ENCODE results near the gene COP1. TPM values are rescaled to one million over a fixed set of nuclear protein-coding genes. Genes with fewer than 3 reads are reported as not detected.

COP1 gene
- total and polyA plus RNA-seq, 2 of the 13 experiments (the other 11 are each of a cell fraction or from before 2014, with no cell fraction given) = 20.5 to 51.3 TPM

DNA sequence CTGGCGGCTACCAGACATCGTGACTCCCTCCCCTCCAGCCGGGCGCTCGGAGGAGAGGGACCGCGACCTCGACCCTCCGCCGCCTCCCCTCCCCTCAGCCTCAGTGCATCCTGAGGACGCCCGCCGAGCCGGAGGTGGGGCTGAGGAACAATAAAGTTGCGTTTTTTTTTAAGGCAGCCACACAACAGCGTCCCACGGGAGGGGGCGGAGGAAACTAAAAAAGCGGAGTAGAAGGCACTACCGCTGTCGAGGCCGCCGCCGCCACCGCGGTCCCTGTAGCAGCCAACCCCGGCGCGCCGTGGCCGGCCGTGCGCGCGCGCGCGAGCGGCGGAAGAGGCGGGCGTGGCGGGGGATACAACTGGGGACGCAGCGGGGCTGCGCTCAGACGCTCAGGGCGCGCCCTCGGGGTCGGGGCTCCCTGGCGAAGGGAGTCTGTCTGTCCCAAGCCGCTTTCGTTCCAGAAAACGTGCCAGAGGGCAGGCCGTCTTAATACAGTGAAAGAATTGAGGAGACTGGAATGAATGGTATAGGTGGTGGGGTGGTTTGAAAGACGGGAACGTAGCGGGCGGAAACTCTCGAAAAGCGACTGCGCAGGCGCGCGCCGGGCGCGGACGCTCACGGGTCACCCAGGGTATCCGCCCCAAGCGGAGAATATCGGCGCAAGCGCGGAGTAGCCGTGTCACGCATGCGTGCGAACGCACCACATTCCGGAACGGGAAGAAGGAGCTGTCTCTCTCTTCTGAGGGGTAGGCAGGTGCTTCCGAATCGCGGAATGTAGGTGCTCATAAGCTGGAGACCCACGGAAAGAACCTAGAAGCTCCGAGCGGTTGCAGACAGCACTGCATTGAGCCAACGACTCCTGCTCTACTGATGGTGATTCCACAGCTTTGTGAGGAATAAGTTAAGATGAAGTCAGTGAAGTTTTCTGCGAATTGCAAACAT is at the start of gene COP1 (continued):
- TF ChIP-seq ZNF652 (CRISPR knock-in tag; IDR thresholded peaks at IDR 0.05; ENCODE audit: borderline replicate concordance, low read depth) (no peak), KMT2A (CRISPR knock-in tag; IDR thresholded peaks at IDR 0.05) (peak; percentile 44), ZNF501 (CRISPR knock-in tag; IDR thresholded peaks at IDR 0.05) (peak; percentile 69), POLR2A (IDR thresholded peaks at IDR 0.05; ENCODE audit: insufficient read depth in 1 of 2, low read depth in 2 of 2, low read length in 2 of 2) (peak; percentile 87 to 96), EED (CRISPR knock-in tag; IDR thresholded peaks at IDR 0.05) (no peak), STAG1 (CRISPR knock-in tag; IDR thresholded peaks at IDR 0.05) (no peak; the same call in 1 of the 2 replicates), ZNF367 (CRISPR knock-in tag; IDR thresholded peaks at IDR 0.05; ENCODE audit: borderline replicate concordance) (no peak), THYN1 (CRISPR knock-in tag; IDR thresholded peaks at IDR 0.05; ENCODE audit: borderline replicate concordance, low read depth) (no peak), FOXC1 (CRISPR knock-in tag; IDR thresholded peaks at IDR 0.05; ENCODE audit: borderline replicate concordance) (no peak), MED8 (CRISPR knock-in tag; IDR thresholded peaks at IDR 0.05; ENCODE audit: insufficient replicate concordance) (no peak), ZNF550 (CRISPR knock-in tag; IDR thresholded peaks at IDR 0.05; ENCODE audit: borderline replicate concordance) (0 out of 2 replicates have a peak, but pooled peaks have one; percentile 36), NFE2 (CRISPR knock-in tag; IDR thresholded peaks at IDR 0.05) (no peak), TGIF2 (CRISPR knock-in tag; IDR thresholded peaks at IDR 0.05) (no peak), TARDBP (CRISPR knock-in tag; IDR thresholded peaks at IDR 0.05) (0 out of 2 replicates have a peak, but pooled peaks have one; percentile 21), KDM4B (CRISPR knock-in tag; IDR thresholded peaks at IDR 0.05) (no peak), NFKBIZ (CRISPR knock-in tag; IDR thresholded peaks at IDR 0.05) (peak; percentile 16; the same call in 1 of the 2 replicates), ZNF790 (CRISPR knock-in tag; IDR thresholded peaks at IDR 0.05; ENCODE audit: borderline replicate concordance) (no peak), GPN1 (CRISPR knock-in tag; IDR thresholded peaks at IDR 0.05; ENCODE audit: borderline replicate concordance) (no peak), ZBTB7B (CRISPR knock-in tag; IDR thresholded peaks at IDR 0.05) (no peak), THAP11 (CRISPR knock-in tag; IDR thresholded peaks at IDR 0.05) (peak; percentile 67)
- TF ChIP-seq, protein P1, sequence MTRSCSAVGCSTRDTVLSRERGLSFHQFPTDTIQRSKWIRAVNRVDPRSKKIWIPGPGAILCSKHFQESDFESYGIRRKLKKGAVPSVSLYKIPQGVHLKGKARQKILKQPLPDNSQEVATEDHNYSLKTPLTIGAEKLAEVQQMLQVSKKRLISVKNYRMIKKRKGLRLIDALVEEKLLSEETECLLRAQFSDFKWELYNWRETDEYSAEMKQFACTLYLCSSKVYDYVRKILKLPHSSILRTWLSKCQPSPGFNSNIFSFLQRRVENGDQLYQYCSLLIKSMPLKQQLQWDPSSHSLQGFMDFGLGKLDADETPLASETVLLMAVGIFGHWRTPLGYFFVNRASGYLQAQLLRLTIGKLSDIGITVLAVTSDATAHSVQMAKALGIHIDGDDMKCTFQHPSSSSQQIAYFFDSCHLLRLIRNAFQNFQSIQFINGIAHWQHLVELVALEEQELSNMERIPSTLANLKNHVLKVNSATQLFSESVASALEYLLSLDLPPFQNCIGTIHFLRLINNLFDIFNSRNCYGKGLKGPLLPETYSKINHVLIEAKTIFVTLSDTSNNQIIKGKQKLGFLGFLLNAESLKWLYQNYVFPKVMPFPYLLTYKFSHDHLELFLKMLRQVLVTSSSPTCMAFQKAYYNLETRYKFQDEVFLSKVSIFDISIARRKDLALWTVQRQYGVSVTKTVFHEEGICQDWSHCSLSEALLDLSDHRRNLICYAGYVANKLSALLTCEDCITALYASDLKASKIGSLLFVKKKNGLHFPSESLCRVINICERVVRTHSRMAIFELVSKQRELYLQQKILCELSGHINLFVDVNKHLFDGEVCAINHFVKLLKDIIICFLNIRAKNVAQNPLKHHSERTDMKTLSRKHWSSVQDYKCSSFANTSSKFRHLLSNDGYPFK (CRISPR knock-in tag; IDR thresholded peaks at IDR 0.05; ENCODE audit: borderline replicate concordance) = peak; percentile 35; the same call in 1 of the 2 replicates
- TF ChIP-seq, protein P2, sequence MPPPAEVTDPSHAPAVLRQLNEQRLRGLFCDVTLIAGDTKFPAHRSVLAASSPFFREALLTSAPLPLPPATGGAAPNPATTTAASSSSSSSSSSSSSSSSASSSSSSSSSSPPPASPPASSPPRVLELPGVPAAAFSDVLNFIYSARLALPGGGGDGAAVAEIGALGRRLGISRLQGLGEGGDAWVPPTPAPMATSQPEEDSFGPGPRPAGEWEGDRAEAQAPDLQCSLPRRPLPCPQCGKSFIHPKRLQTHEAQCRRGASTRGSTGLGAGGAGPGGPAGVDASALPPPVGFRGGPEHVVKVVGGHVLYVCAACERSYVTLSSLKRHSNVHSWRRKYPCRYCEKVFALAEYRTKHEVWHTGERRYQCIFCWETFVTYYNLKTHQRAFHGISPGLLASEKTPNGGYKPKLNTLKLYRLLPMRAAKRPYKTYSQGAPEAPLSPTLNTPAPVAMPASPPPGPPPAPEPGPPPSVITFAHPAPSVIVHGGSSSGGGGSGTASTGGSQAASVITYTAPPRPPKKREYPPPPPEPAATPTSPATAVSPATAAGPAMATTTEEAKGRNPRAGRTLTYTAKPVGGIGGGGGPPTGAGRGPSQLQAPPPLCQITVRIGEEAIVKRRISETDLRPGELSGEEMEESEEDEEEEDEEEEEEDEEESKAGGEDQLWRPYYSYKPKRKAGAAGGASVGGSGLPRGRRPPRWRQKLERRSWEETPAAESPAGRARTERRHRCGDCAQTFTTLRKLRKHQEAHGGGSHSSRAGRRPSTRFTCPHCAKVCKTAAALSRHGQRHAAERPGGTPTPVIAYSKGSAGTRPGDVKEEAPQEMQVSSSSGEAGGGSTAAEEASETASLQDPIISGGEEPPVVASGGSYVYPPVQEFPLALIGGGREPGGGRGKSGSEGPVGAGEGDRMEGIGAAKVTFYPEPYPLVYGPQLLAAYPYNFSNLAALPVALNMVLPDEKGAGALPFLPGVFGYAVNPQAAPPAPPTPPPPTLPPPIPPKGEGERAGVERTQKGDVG (CRISPR knock-in tag; IDR thresholded peaks at IDR 0.05; ENCODE audit: borderline replicate concordance) = no peak
- TF ChIP-seq, protein P3, sequence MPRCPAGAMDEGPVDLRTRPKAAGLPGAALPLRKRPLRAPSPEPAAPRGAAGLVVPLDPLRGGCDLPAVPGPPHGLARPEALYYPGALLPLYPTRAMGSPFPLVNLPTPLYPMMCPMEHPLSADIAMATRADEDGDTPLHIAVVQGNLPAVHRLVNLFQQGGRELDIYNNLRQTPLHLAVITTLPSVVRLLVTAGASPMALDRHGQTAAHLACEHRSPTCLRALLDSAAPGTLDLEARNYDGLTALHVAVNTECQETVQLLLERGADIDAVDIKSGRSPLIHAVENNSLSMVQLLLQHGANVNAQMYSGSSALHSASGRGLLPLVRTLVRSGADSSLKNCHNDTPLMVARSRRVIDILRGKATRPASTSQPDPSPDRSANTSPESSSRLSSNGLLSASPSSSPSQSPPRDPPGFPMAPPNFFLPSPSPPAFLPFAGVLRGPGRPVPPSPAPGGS (CRISPR knock-in tag; IDR thresholded peaks at IDR 0.05) = peak; percentile 77

Data from HepG2 (cell line).